ENCODE data around the gene MYPOP. TPM values are rescaled to one million over a fixed set of nuclear protein-coding genes. Genes with fewer than 3 reads are reported as not detected.

Gene MYPOP
- total and polyA plus RNA-seq, 2 donors (not counting 3 experiments of a cell fraction or from before 2014, with no cell fraction given) = 3.9 to 9.0 TPM

DNA sequence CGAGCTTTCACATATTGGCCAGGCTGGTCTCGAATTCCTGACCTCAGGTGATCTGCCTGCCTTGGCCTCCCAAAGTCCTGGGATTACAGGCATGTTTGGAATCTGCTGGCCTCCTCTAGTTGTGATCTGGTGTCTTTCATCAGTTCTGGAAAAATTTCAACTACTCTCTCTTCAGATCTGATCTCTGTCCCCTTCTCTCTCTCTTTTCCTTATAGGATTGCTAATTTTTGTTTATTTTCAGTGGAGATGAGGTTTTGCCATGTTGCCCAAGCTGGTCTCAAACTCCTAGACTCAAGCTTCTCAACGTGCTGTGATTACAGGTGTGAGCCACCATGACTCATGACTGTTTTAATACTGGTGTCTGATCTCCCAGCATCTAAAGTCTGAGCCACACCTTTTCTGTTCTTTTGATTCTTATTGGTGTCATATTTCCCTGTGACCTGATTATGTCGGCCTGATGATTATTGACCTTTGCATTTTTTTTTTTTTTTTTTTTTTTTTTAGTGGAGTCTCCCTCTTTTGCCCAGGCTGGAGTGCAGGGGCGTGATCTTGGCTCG, 22.6 kb upstream of the MYPOP start:
- DNase-seq (ENCODE audit: low read depth, low spot score) (no peak), FAIRE-seq (no peak)
- no peak overlapping the region for H3K27ac ChIP-seq (ENCODE audit: insufficient read depth, low read depth, low read length)
- no peak overlapping the region for H3K9ac ChIP-seq (replicated peaks; ENCODE audit: extremely low read depth, insufficient read depth, low read length)
- H3K4me1 ChIP-seq (ENCODE audit: control insufficient read depth, extremely low read depth, insufficient read depth, low read length) = peaks cover 6% of the 10 kb centered on the region
- no peaks in the 10 kb centered on the region for H4K20me1 ChIP-seq (replicated peaks; ENCODE audit: control insufficient read depth, extremely low read depth, insufficient read depth, low read length)
- POLR2A ChIA-PET = no interaction called here
- no peak overlapping the region for H3K4me3 ChIP-seq (replicated peaks in 1 of 3; ENCODE audit: insufficient read depth in 1 of 3, low read depth in 1 of 3, low read length in 3 of 3)
- dilution Hi-C loops (cut with MboI; ENCODE audit: extremely low pct_ligation_motif_present, low sequenced_read_pairs) (no loop called here), intact Hi-C loops (cut with micrococcal nuclease) (loop anchor here (5.0 kb wide), 2 partner anchors 92 to 287 kb away; no protein-coding TSS in a partner anchor)
- H3K4me2 ChIP-seq (ENCODE audit: insufficient read depth, low read length) = no peak overlapping the region
- no peak overlapping the region for H2AFZ ChIP-seq (ENCODE audit: low read depth, low read length)
- no TSS peak for BruUV-seq (replicated peaks)
- H3K9me3 ChIP-seq (replicated peaks; ENCODE audit: control insufficient read depth, insufficient read depth, low read length) = no peaks in the 10 kb centered on the region
- peaks cover 0 to 3% of the 10 kb centered on the region in 2 experiments for H3K27me3 ChIP-seq (ENCODE audit: control insufficient read depth in 2 of 2, insufficient read depth in 2 of 2, low read length in 2 of 2)
- TF ChIP-seq MYC (IDR thresholded peaks at IDR 0.05; ENCODE audit: low read depth, low read length) (no peak), GATA2 (IDR thresholded peaks at IDR 0.05; ENCODE audit: insufficient read depth, insufficient read length, low read depth, low read length) (no peak)
- TF ChIP-seq, protein P1, sequence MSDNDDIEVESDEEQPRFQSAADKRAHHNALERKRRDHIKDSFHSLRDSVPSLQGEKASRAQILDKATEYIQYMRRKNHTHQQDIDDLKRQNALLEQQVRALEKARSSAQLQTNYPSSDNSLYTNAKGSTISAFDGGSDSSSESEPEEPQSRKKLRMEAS (IDR thresholded peaks at IDR 0.05; ENCODE audit: insufficient read depth, insufficient read length) = no peak
- H3K79me2 ChIP-seq (ENCODE audit: control insufficient read depth, insufficient read depth, low read length) = no peaks in the 10 kb centered on the region
- no peaks in the 10 kb centered on the region for H3K9me1 ChIP-seq (replicated peaks; ENCODE audit: control insufficient read depth, extremely low read depth, insufficient read depth, low read length)
- H3K36me3 ChIP-seq (ENCODE audit: control insufficient read depth in 2 of 2, extremely low read depth in 1 of 2, insufficient read depth in 2 of 2, low read length in 2 of 2) = no peaks in the 10 kb centered on the region
- CTCF ChIA-PET = interaction anchor here (0.6 to 0.7 kb wide), 2 partner anchors 24 to 90 kb away, joined by 4 read pairs; no protein-coding TSS in a partner anchor

- CTCF ChIA-PET = interaction anchor here (0.7 to 1.1 kb wide), 2 partner anchors 10 to 20 kb away, joined by 3 read pairs; partner anchors contain the start of gene MYPOP
- H2AFZ ChIP-seq (ENCODE audit: low read depth, low read length) = no peak overlapping the region
- H3K4me1 ChIP-seq (ENCODE audit: control insufficient read depth, extremely low read depth, insufficient read depth, low read length) = no peaks in the 10 kb centered on the region
- intact Hi-C loops (cut with micrococcal nuclease) = no loop called here
- FAIRE-seq (no peak), DNase-seq (ENCODE audit: low read depth, low spot score) (no peak)
- dilution Hi-C loops (cut with MboI; ENCODE audit: extremely low pct_ligation_motif_present, low sequenced_read_pairs) = no loop called here
- H3K36me3 ChIP-seq (ENCODE audit: control insufficient read depth in 2 of 2, extremely low read depth in 1 of 2, insufficient read depth in 2 of 2, low read length in 2 of 2) = no peaks in the 10 kb centered on the region
- peaks cover 0 to 3% of the 10 kb centered on the region in 2 experiments for H3K27me3 ChIP-seq (ENCODE audit: control insufficient read depth in 2 of 2, insufficient read depth in 2 of 2, low read length in 2 of 2)
- H3K4me2 ChIP-seq (ENCODE audit: insufficient read depth, low read length) = no peak overlapping the region
- no peaks in the 10 kb centered on the region for H3K79me2 ChIP-seq (ENCODE audit: control insufficient read depth, insufficient read depth, low read length)
- H3K27ac ChIP-seq (ENCODE audit: insufficient read depth, low read depth, low read length) = no peak overlapping the region
- H3K9me1 ChIP-seq (replicated peaks; ENCODE audit: control insufficient read depth, extremely low read depth, insufficient read depth, low read length) = no peaks in the 10 kb centered on the region
- TF ChIP-seq POLR2A (IDR thresholded peaks at IDR 0.05; ENCODE audit: low read depth, low read length) (no peak), GATA2 (IDR thresholded peaks at IDR 0.05; ENCODE audit: insufficient read depth, insufficient read length, low read depth, low read length) (no peak), CTCF (IDR thresholded peaks at IDR 0.05; ENCODE audit: extremely low read depth in 1 of 2, insufficient read depth in 1 of 2, low read depth in 1 of 2, low read length in 2 of 2) (peak in 1 of 2 donors; percentile 30), POLR2AphosphoS5 (IDR thresholded peaks at IDR 0.05; ENCODE audit: insufficient read depth, low read depth, low read length) (no peak), MYC (IDR thresholded peaks at IDR 0.05; ENCODE audit: low read depth, low read length) (no peak)
- TF ChIP-seq, protein P1 (IDR thresholded peaks at IDR 0.05; ENCODE audit: insufficient read depth, insufficient read length) = no peak
- no peak overlapping the region for H3K4me3 ChIP-seq (replicated peaks in 1 of 3; ENCODE audit: insufficient read depth in 1 of 3, low read depth in 1 of 3, low read length in 3 of 3)
- no peaks in the 10 kb centered on the region for H3K9me3 ChIP-seq (replicated peaks; ENCODE audit: control insufficient read depth, insufficient read depth, low read length)
- POLR2A ChIA-PET = no interaction called here
- no peaks in the 10 kb centered on the region for H4K20me1 ChIP-seq (replicated peaks; ENCODE audit: control insufficient read depth, extremely low read depth, insufficient read depth, low read length)
- H3K9ac ChIP-seq (replicated peaks; ENCODE audit: extremely low read depth, insufficient read depth, low read length) = no peak overlapping the region
- BruUV-seq (replicated peaks) = no TSS peak
Measured at GRCh38 chr19:45922281-45922680, 19.9 kb upstream of the MYPOP start.

Data from endothelial cell of umbilical vein (primary cell).